ENCODE measurements around the gene ZFP28. TPM values are rescaled to one million over a fixed set of nuclear protein-coding genes. Genes with fewer than 3 reads are reported as not detected.

Gene ZFP28
- polyA plus RNA-seq, 3 donors: 0.31 to 1.1 (median 0.41) TPM

DNA sequence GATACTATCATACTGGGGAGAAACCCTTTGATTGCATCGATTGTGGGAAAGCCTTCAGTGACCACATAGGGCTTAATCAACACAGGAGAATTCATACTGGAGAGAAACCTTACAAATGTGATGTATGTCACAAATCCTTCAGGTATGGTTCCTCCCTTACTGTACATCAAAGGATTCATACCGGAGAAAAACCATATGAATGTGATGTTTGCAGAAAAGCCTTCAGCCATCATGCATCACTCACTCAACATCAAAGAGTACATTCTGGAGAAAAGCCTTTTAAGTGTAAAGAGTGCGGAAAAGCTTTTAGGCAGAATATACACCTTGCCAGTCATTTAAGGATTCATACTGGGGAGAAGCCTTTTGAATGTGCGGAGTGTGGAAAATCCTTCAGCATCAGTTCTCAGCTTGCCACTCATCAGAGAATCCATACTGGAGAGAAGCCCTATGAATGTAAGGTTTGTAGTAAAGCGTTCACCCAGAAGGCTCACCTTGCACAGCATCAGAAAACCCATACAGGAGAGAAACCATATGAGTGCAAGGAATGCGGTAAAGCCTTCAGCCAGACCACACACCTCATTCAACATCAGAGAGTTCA, 15.6 kb downstream of the ZFP28 start:
- H3K4me2 ChIP-seq (replicated peaks; ENCODE audit: extremely low read depth, low read length, poor library complexity, severe bottlenecking): no peak overlapping the region
- no peaks in the 10 kb centered on the region for H3K4me1 ChIP-seq (ENCODE audit: control insufficient read depth in 1 of 2, insufficient read depth in 2 of 2, low read length in 2 of 2)
- Mint-ChIP-seq H3K27ac (no peak overlapping the region), H3K4me3 (no peak overlapping the region), H3K4me1 (no peaks in the 10 kb centered on the region), H3K9me3 (peaks cover 38 to 87% (median 74%) of the 10 kb centered on the region in 7 donors), H3K27me3 (ENCODE audit: low read depth in 3 of 3) (peaks cover 0 to 3% (median 0%) of the 10 kb centered on the region in 3 donors), H3K36me3 (peaks cover 24 to 32% of the 10 kb centered on the region in 2 donors)
- peak overlapping the region in 1 of 3 experiments; percentile 28 for H3K4me3 ChIP-seq (replicated peaks in 1 of 3; ENCODE audit: low read depth in 2 of 3, low read length in 3 of 3)
- peaks cover 11 to 43% of the 10 kb centered on the region in 2 donors for H3K36me3 ChIP-seq (replicated peaks in 1 of 2; ENCODE audit: control insufficient read depth in 1 of 2, insufficient read depth in 2 of 2, low read length in 2 of 2)
- intact Hi-C loops (cut with micrococcal nuclease): no loop called here
- TF ChIP-seq, protein P1, sequence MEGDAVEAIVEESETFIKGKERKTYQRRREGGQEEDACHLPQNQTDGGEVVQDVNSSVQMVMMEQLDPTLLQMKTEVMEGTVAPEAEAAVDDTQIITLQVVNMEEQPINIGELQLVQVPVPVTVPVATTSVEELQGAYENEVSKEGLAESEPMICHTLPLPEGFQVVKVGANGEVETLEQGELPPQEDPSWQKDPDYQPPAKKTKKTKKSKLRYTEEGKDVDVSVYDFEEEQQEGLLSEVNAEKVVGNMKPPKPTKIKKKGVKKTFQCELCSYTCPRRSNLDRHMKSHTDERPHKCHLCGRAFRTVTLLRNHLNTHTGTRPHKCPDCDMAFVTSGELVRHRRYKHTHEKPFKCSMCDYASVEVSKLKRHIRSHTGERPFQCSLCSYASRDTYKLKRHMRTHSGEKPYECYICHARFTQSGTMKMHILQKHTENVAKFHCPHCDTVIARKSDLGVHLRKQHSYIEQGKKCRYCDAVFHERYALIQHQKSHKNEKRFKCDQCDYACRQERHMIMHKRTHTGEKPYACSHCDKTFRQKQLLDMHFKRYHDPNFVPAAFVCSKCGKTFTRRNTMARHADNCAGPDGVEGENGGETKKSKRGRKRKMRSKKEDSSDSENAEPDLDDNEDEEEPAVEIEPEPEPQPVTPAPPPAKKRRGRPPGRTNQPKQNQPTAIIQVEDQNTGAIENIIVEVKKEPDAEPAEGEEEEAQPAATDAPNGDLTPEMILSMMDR (IDR thresholded peaks at IDR 0.05): no peak
- no peaks in the 10 kb centered on the region for H3K27me3 ChIP-seq (ENCODE audit: control insufficient read depth in 2 of 2, insufficient read depth in 2 of 2, low read length in 2 of 2)
- H3K9ac ChIP-seq (ENCODE audit: insufficient read depth, low read length, poor library complexity, severe bottlenecking): no peak overlapping the region
- H2AFZ ChIP-seq (ENCODE audit: insufficient read depth, low read depth, low read length, poor library complexity, severe bottlenecking): no peak overlapping the region
- no peaks in the 10 kb centered on the region for H3K79me2 ChIP-seq (ENCODE audit: insufficient read depth, low read length)
- H3K9me3 ChIP-seq (replicated peaks in 1 of 2; ENCODE audit: control insufficient read depth in 1 of 2, insufficient read depth in 1 of 2, low read length in 2 of 2): peaks cover 44 to 97% of the 10 kb centered on the region in 2 donors
- no CpG with 5 or more reads among the region's 6 CpGs for WGBS (ENCODE audit: insufficient coverage)
- no peak for DNase-seq
- no peaks in the 10 kb centered on the region for H4K20me1 ChIP-seq (ENCODE audit: insufficient read depth, low read length)
- no peak overlapping the region for H3K27ac ChIP-seq (ENCODE audit: low read depth in 1 of 2, low read length in 2 of 2)

DNA sequence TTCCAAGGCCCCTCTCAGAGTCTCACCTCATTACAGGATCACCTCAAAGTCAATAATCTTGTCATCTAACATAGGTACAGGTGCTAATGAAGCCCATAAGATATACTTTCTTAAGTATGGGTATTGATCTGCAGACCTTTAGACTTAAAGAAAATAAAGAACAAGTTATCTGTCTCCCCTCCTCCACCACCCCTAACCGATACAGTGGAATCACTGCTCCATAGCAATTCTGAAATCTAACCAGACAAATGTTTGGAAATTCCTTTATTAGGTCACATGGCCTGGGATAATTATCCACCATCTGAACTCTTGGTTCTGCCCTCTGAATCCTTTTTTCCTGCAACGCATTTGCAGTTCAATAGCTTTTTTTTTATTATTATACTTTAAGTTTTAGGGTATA, 24.0 kb downstream of the ZFP28 start:
- no peak overlapping the region for H3K27ac ChIP-seq (ENCODE audit: low read depth in 1 of 2, low read length in 2 of 2)
- H3K4me3 ChIP-seq (replicated peaks in 1 of 3; ENCODE audit: low read depth in 2 of 3, low read length in 3 of 3): no peak overlapping the region
- H3K27me3 ChIP-seq (ENCODE audit: control insufficient read depth in 2 of 2, insufficient read depth in 2 of 2, low read length in 2 of 2): no peaks in the 10 kb centered on the region
- intact Hi-C loops (cut with micrococcal nuclease): loop anchor here (10.0 kb wide), 1 partner anchor 158 kb away; the partner anchor contains the start of gene ZNF583 (in 2 of the 2)
- H3K4me1 ChIP-seq (ENCODE audit: control insufficient read depth in 1 of 2, insufficient read depth in 2 of 2, low read length in 2 of 2): peaks cover 6 to 9% of the 10 kb centered on the region in 2 donors
- WGBS (ENCODE audit: insufficient coverage): 100% methylated on average over 1 of the region's 2 CpGs
- no peak overlapping the region for H2AFZ ChIP-seq (ENCODE audit: insufficient read depth, low read depth, low read length, poor library complexity, severe bottlenecking)
- Mint-ChIP-seq H3K36me3 (peaks cover 3 to 5% of the 10 kb centered on the region in 2 donors), H3K9me3 (peaks cover 48 to 94% (median 84%) of the 10 kb centered on the region in 7 donors), H3K27ac (peak overlapping the region in 1 of 7 donors; percentile 11), H3K4me1 (peaks cover 9% of the 10 kb centered on the region), H3K4me3 (no peak overlapping the region), H3K27me3 (ENCODE audit: low read depth in 3 of 3) (peaks cover 0 to 8% (median 1%) of the 10 kb centered on the region in 3 donors)
- no peaks in the 10 kb centered on the region for H3K36me3 ChIP-seq (replicated peaks in 1 of 2; ENCODE audit: control insufficient read depth in 1 of 2, insufficient read depth in 2 of 2, low read length in 2 of 2)
- TF ChIP-seq, protein P1 (IDR thresholded peaks at IDR 0.05): no peak
- H3K9me3 ChIP-seq (replicated peaks in 1 of 2; ENCODE audit: control insufficient read depth in 1 of 2, insufficient read depth in 1 of 2, low read length in 2 of 2): peaks cover 42 to 90% of the 10 kb centered on the region in 2 donors
- no peaks in the 10 kb centered on the region for H3K79me2 ChIP-seq (ENCODE audit: insufficient read depth, low read length)
- no peak overlapping the region for H3K4me2 ChIP-seq (replicated peaks; ENCODE audit: extremely low read depth, low read length, poor library complexity, severe bottlenecking)
- no peaks in the 10 kb centered on the region for H4K20me1 ChIP-seq (ENCODE audit: insufficient read depth, low read length)
- H3K9ac ChIP-seq (ENCODE audit: insufficient read depth, low read length, poor library complexity, severe bottlenecking): no peak overlapping the region
- no peak for DNase-seq
